HG03469 (cell line): ENCODE results near the gene FIG4.
"Not testable (repeated sequence)": the region's sequence is repeated elsewhere in the genome, so short reads cannot be mapped to it uniquely, and the experiment has no call there.

Experiments used
- ATAC-seq: cut with Tn5 transposase; IDR thresholded peaks from one replicate; pipeline ENCODE4 v1.9.1; 2021; ENCODE audit warnings: mild to moderate bottlenecking, moderate library complexity, moderate number of reproducible peaks; ENCODE audit not compliant: unreplicated experiment

The FIG4 gene

GRCh38 chr6:109759098-109759955, 68.2 kb downstream of the FIG4 start:
- no peak for ATAC-seq

- no peak for ATAC-seq
Observed at GRCh38 chr6:109760208-109760607, 69.1 kb downstream of the FIG4 start.

DNA sequence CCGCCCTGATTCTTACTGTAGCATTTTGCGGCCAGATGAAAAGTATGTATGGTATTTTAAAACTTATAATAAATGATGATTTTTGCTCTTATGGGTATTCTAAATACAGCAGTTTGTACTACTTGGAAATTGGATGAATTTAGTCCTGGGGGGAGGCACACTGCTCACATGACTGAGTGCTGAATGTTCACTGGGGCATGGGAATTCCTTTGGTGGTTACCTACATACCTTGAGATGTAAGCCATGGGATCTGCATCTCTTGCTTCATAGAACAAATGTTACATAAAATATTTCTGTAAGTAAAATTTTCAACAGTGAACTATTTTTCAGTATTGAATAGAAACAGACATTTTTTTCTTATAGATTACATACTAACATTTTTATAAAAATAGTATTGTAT, 71.1 kb downstream of the FIG4 start:
- no peak for ATAC-seq

- no peak for ATAC-seq
Observed at GRCh38 chr6:109762769-109763441, 71.8 kb downstream of the FIG4 start.

DNA sequence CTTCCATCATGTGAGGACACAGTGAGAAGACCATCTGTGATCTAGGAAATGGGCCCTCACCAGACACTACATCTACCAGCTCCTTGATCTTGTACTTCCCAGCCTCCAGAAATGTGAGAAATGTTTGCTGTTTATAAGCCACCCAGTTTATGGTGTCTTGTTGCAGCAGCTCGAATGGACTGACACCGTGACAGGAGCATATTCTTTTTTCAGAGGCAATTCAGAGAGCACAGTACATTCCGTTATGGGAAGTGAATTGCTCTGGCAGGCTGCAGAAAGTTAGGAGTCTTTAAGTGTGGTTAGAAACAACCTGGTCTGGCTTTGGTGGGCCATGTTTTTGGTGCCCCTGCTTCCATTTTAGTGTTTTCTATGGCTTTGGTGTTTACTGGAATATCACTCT, 75.1 kb downstream of the FIG4 start:
- ATAC-seq: no peak

- ATAC-seq: no peak
Observed at GRCh38 chr6:109767961-109768360, 76.9 kb downstream of the FIG4 start.

- no peak for ATAC-seq
Observed at GRCh38 chr6:109768485-109768884, 77.4 kb downstream of the FIG4 start.

GRCh38 chr6:109769213-109769612, 78.1 kb downstream of the FIG4 start:
- peak; percentile 46 for ATAC-seq

DNA sequence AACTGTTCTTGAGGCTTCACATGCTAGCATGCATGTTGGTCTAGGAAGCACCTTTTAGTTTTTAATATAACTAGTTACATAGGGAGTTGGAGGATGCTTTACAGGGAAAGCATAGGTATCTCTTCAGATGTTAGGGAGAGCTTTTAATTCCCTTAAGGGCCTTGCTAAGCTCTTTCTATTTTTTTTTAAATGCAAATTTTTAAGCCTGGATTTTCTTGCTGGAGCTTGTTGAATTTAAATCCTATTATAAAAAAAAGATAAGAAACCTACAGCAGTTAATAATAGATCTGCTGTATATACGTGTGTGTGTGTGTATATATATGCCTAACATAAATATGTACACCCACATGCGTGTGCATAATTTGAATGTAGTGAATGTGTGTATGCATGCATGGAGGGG, 79.0 kb downstream of the FIG4 start:
- no peak for ATAC-seq

DNA sequence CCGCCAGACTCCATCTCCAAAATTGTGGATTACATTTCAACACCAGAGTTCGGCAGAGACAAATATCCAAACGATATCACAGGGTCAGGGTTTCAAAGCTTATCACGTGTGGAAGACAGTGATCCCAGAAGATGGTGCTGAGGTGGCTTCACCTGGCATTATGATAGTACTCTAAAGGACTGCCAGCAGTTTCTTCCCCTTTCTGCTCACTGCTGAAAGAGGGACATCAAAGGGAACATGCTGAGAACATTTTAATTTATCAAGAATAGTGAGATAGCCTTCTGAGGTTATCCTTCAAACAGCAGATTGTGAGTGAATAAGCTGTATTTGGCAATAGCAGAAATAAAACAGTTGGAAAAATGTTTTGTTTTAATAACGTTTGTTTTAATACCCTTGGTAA, 79.7 kb downstream of the FIG4 start:
- no peak for ATAC-seq

- not testable (repeated sequence) for ATAC-seq
Observed at GRCh38 chr6:109771939-109772755, 81.1 kb downstream of the FIG4 start.

GRCh38 chr6:109772883-109773431, 81.9 kb downstream of the FIG4 start:
- no peak for ATAC-seq

DNA sequence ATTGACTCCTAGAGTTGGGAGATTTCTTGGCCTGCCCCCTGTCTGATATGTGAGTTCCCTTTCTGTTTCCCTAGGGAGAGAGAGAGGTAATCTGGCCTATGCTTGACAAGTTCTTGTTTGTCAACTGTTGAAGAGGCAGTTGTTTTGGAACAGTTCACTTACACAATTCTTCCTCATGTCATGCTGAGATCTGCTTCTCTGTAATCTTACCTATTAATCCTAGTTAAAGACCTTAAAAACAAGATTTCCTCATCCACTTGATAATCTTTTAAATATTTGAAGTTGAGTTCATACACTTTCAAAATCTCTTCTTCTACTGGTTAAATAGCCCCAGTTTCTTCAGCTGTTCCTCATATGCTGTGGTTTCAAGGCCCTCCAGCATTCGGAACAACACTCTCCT, 89.9 kb downstream of the FIG4 start:
- ATAC-seq: no peak

DNA sequence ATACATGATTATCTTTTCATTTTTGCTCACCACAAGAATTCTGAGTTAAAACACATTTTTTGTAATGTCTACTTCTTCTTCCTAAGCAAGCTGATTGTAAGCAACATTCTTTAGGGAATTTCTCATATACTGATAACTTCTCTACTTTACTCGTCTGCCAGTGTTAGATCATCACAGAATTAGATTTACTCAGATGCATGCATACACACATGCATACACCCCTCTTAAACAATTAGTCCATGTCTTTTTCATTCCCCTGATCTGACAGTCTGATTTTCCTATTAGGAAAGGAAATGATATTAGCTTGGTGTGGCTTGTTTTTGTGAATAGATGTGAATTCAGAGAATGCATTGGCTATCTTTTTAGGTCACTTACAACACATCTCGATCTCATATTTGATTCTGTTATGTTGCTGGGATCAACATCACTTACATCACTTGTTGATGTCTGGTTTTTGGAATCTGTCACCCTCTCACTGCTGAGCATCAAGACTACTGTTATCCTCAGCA, 91.4 kb downstream of the FIG4 start:
- no peak for ATAC-seq

- no peak for ATAC-seq
Observed at GRCh38 chr6:109783250-109783986, 92.3 kb downstream of the FIG4 start.

DNA sequence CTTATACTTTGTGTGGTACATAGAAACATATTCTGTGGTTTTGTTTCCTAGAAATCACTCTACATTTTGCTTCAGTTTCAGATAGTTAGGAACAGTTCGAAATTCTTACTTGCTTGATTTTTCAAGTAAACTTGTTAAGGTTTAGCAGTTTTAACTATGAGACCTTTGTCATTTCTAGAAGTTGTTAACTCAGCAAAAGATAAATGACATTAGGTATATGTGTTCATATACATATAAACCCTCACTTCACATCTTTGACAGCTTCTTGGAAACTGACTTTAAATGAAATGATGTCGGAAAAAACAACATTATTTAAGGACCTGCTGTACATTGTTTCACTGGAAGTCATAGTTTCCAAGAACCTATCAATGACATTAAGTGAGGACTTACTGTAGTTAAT, 96.2 kb downstream of the FIG4 start:
- no peak for ATAC-seq

DNA sequence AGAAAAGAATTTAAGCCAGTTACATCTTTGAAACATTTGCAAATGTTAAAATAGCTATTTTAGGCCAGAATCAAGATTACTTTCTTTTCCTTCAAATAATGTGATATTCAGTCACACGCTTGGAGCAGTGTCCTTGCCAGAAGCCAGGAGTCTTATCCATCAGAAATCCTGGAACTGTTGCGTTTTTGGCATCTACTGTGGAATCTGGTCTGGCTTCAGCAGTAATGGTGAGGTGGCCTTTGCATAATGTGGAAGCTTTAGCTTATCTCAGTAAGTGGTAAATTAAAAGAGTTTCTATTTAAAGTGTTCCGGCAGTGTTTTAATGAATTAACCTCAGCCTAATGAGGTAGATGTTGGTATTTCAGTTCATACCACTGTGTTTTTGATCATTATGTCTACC, 97.6 kb downstream of the FIG4 start:
- no peak for ATAC-seq

DNA sequence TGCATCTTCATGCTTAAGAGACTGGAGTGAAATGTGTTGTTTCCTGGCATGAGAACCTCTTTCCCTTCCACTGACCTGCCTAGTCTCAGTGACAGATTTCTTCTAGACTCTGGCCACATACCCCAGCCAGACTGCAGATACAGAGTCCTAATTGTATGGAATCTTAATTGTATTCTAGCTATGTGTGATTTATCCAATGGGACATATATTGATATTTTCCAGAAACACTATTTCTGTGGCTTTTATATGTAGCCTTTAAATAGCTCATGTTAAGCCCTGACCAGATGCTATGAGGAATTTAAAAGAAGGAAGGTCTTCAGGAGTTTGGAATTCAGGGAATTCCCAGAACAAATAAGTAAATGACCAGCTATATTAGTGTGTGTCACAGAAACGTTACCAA, 99.0 kb downstream of the FIG4 start:
- no peak for ATAC-seq

GRCh38 chr6:109791301-109791700, 100.2 kb downstream of the FIG4 start:
- no peak for ATAC-seq

DNA sequence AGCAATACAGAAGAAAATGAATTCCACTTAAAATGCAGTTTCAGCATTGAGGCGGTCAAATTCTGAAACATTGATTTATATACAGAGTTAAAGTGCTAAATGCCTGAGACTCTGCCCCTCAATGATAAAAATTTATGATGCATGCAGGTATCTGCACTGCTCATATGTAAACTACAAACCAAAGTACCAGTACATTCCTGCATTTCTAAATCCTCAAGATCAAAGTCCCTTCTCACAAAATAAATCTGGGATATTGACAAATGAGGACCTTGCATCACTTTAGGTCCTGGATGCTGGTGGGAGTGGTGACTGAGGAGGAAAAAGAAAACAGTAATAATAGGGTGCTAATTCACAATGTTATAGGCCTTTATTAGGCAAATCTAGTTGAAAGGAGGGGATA, 101.9 kb downstream of the FIG4 start:
- ATAC-seq: no peak
